Measurements from ENCODE around the gene STARD10. TPM values are rescaled to one million over a fixed set of nuclear protein-coding genes. Genes with fewer than 3 reads are reported as not detected.

Gene STARD10
- 1 to 10 TPM; 4.0 to 4.5 TPM for total RNA-seq

- DNase-seq (peak; percentile 95), ATAC-seq (peak; percentile 98)
- peaks cover 28% of the 10 kb centered on the region for H3K4me1 Mint-ChIP-seq (ENCODE audit: low read depth)
- peak within 1 kb of the TSS; percentile 100 for H3K27ac Mint-ChIP-seq
- H3K4me3 Mint-ChIP-seq: peak within 1 kb of the TSS; percentile 98
- ChIA-PET CTCF (interaction anchor here (0.5 to 5.4 kb wide), 39 partner anchors 9 to 491 kb away, joined by 3 to 202 read pairs (median 5); partner anchors contain the start of genes ATG16L2 and FCHSD2), POLR2A (interaction anchor here (0.6 to 3.5 kb wide), 9 partner anchors 12 to 71 kb away, joined by 3 to 21 read pairs (median 5); no protein-coding TSS in a partner anchor)
- no peaks in the 10 kb centered on the region for H3K9me3 Mint-ChIP-seq (ENCODE audit: insufficient read depth)
- H3K36me3 Mint-ChIP-seq (ENCODE audit: low read depth): no peaks in the 10 kb centered on the region
- H3K27me3 Mint-ChIP-seq (ENCODE audit: low read depth): no peaks in the 10 kb centered on the region
Observed at GRCh38 chr11:72793425-72794367, at the start of gene STARD10. STARD10 (minus strand) TSS chr11:72794047; CDS start chr11:72781181, 12,866 bp downstream.

- POLR2A ChIA-PET: no interaction called here
Observed at GRCh38 chr11:72842653-72843330, 48.9 kb upstream of the STARD10 start.

GRCh38 chr11:72842126-72842525 is 48.3 kb upstream of the STARD10 start:
- Mint-ChIP-seq H3K36me3 (ENCODE audit: low read depth) (peaks cover 45% of the 10 kb centered on the region), H3K27me3 (ENCODE audit: low read depth) (no peaks in the 10 kb centered on the region), H3K9me3 (ENCODE audit: insufficient read depth) (no peaks in the 10 kb centered on the region), H3K27ac (no peak overlapping the region), H3K4me3 (no peak overlapping the region), H3K4me1 (ENCODE audit: low read depth) (peaks cover 10% of the 10 kb centered on the region)
- ATAC-seq (no peak), DNase-seq (no peak)
- CTCF ChIA-PET: interaction anchor here (2.7 kb wide), 1 partner anchor 336 kb away, joined by 10 read pairs; no protein-coding TSS in a partner anchor
- POLR2A ChIA-PET: no interaction called here

More at GRCh38 chr11:72842653-72843330, 48.9 kb upstream of the STARD10 start:
- H3K9me3 Mint-ChIP-seq (ENCODE audit: insufficient read depth): no peaks in the 10 kb centered on the region
- peaks cover 38% of the 10 kb centered on the region for H3K36me3 Mint-ChIP-seq (ENCODE audit: low read depth)
- no peak overlapping the region for H3K27ac Mint-ChIP-seq
- DNase-seq (no peak), ATAC-seq (no peak)
- H3K4me1 Mint-ChIP-seq (ENCODE audit: low read depth): peaks cover 9% of the 10 kb centered on the region
- no peaks in the 10 kb centered on the region for H3K27me3 Mint-ChIP-seq (ENCODE audit: low read depth)
- H3K4me3 Mint-ChIP-seq: no peak overlapping the region
- CTCF ChIA-PET: no interaction called here

- Mint-ChIP-seq H3K27me3 (ENCODE audit: low read depth) (no peaks in the 10 kb centered on the region), H3K36me3 (ENCODE audit: low read depth) (peaks cover 45% of the 10 kb centered on the region), H3K27ac (no peak overlapping the region), H3K4me3 (no peak overlapping the region), H3K4me1 (ENCODE audit: low read depth) (peaks cover 10% of the 10 kb centered on the region), H3K9me3 (ENCODE audit: insufficient read depth) (no peaks in the 10 kb centered on the region)
- no peak for DNase-seq
- POLR2A ChIA-PET: interaction anchor here (0.8 kb wide), 1 partner anchor 9 kb away, joined by 3 read pairs; no protein-coding TSS in a partner anchor
- CTCF ChIA-PET: interaction anchor here (1.2 to 2.7 kb wide), 5 partner anchors 10 to 338 kb away, joined by 3 to 12 read pairs (median 7); no protein-coding TSS in a partner anchor
- ATAC-seq: no peak
Observed at GRCh38 chr11:72841397-72841796, 47.5 kb upstream of the STARD10 start.

GRCh38 chr11:72840780-72841179 is 46.9 kb upstream of the STARD10 start:
- CTCF ChIA-PET: interaction anchor here (0.8 to 2.7 kb wide), 7 partner anchors 9 to 395 kb away, joined by 3 to 12 read pairs (median 3); no protein-coding TSS in a partner anchor
- no peaks in the 10 kb centered on the region for H3K27me3 Mint-ChIP-seq (ENCODE audit: low read depth)
- POLR2A ChIA-PET: interaction anchor here (0.8 kb wide), 1 partner anchor 8 kb away, joined by 3 read pairs; no protein-coding TSS in a partner anchor
- DNase-seq (no peak), ATAC-seq (no peak)
- H3K4me3 Mint-ChIP-seq: no peak overlapping the region
- H3K36me3 Mint-ChIP-seq (ENCODE audit: low read depth): peaks cover 47% of the 10 kb centered on the region
- no peaks in the 10 kb centered on the region for H3K9me3 Mint-ChIP-seq (ENCODE audit: insufficient read depth)
- H3K27ac Mint-ChIP-seq: no peak overlapping the region
- peaks cover 16% of the 10 kb centered on the region for H3K4me1 Mint-ChIP-seq (ENCODE audit: low read depth)

GRCh38 chr11:72838691-72839305 is 45.0 kb upstream of the STARD10 start:
- CTCF ChIA-PET: interaction anchor here (1.6 to 2.0 kb wide), 2 partner anchors 56 to 339 kb away, joined by 3 to 4 read pairs; no protein-coding TSS in a partner anchor
- no peak for ATAC-seq

GRCh38 chr11:72836111-72836510 is 42.3 kb upstream of the STARD10 start:
- Mint-ChIP-seq H3K9me3 (ENCODE audit: insufficient read depth) (no peaks in the 10 kb centered on the region), H3K4me1 (ENCODE audit: low read depth) (peaks cover 35% of the 10 kb centered on the region), H3K27me3 (ENCODE audit: low read depth) (no peaks in the 10 kb centered on the region), H3K36me3 (ENCODE audit: low read depth) (peaks cover 41% of the 10 kb centered on the region), H3K27ac (peak overlapping the region; percentile 23), H3K4me3 (no peak overlapping the region)
- ATAC-seq (no peak), DNase-seq (no peak)
- ChIA-PET CTCF (interaction anchor here (1.0 to 1.8 kb wide), 2 partner anchors 306 to 342 kb away, joined by 3 to 7 read pairs; partner anchors contain the start of gene FCHSD2), POLR2A (no interaction called here)

More at GRCh38 chr11:72838691-72839305, 45.0 kb upstream of the STARD10 start:
- DNase-seq: no peak
- Mint-ChIP-seq H3K9me3 (ENCODE audit: insufficient read depth) (no peaks in the 10 kb centered on the region), H3K4me1 (ENCODE audit: low read depth) (peaks cover 35% of the 10 kb centered on the region), H3K4me3 (no peak overlapping the region), H3K27me3 (ENCODE audit: low read depth) (no peaks in the 10 kb centered on the region), H3K27ac (no peak overlapping the region), H3K36me3 (ENCODE audit: low read depth) (peaks cover 48% of the 10 kb centered on the region)
- POLR2A ChIA-PET: interaction anchor here (1.1 kb wide), 1 partner anchor 298 kb away, joined by 3 read pairs; no protein-coding TSS in a partner anchor

GRCh38 chr11:72834905-72835304 is 41.1 kb upstream of the STARD10 start:
- POLR2A ChIA-PET: interaction anchor here (0.6 to 1.1 kb wide), 2 partner anchors 12 to 19 kb away, joined by 3 read pairs; no protein-coding TSS in a partner anchor
- H3K9me3 Mint-ChIP-seq (ENCODE audit: insufficient read depth): no peaks in the 10 kb centered on the region
- no peaks in the 10 kb centered on the region for H3K27me3 Mint-ChIP-seq (ENCODE audit: low read depth)
- CTCF ChIA-PET: interaction anchor here (1.2 to 1.8 kb wide), 3 partner anchors 19 to 343 kb away, joined by 3 to 7 read pairs (median 7); no protein-coding TSS in a partner anchor
- peak overlapping the region; percentile 82 for H3K27ac Mint-ChIP-seq
- ATAC-seq (no peak), DNase-seq (no peak)
- peaks cover 35% of the 10 kb centered on the region for H3K4me1 Mint-ChIP-seq (ENCODE audit: low read depth)
- H3K36me3 Mint-ChIP-seq (ENCODE audit: low read depth): peaks cover 48% of the 10 kb centered on the region
- no peak overlapping the region for H3K4me3 Mint-ChIP-seq

- ChIA-PET POLR2A (interaction anchor here (1.1 kb wide), 1 partner anchor 18 kb away, joined by 3 read pairs; no protein-coding TSS in a partner anchor), CTCF (interaction anchor here (1.2 to 3.7 kb wide), 4 partner anchors 18 to 344 kb away, joined by 3 to 54 read pairs (median 10); no protein-coding TSS in a partner anchor)
- H3K9me3 Mint-ChIP-seq (ENCODE audit: insufficient read depth): no peaks in the 10 kb centered on the region
- peaks cover 35% of the 10 kb centered on the region for H3K4me1 Mint-ChIP-seq (ENCODE audit: low read depth)
- ATAC-seq: no peak
- H3K4me3 Mint-ChIP-seq: no peak overlapping the region
- no peaks in the 10 kb centered on the region for H3K27me3 Mint-ChIP-seq (ENCODE audit: low read depth)
- no peak for DNase-seq
- H3K36me3 Mint-ChIP-seq (ENCODE audit: low read depth): peaks cover 50% of the 10 kb centered on the region
- H3K27ac Mint-ChIP-seq: peak overlapping the region; percentile 82
Observed at GRCh38 chr11:72833811-72834493, 40.1 kb upstream of the STARD10 start.

GRCh38 chr11:72833083-72833733 is 39.4 kb upstream of the STARD10 start:
- H3K27ac Mint-ChIP-seq: peak overlapping the region; percentile 23
- H3K27me3 Mint-ChIP-seq (ENCODE audit: low read depth): no peaks in the 10 kb centered on the region
- ChIA-PET POLR2A (no interaction called here), CTCF (interaction anchor here (3.6 to 3.7 kb wide), 2 partner anchors 108 to 345 kb away, joined by 14 to 54 read pairs; no protein-coding TSS in a partner anchor)
- DNase-seq (no peak), ATAC-seq (no peak)
- no peak overlapping the region for H3K4me3 Mint-ChIP-seq
- H3K4me1 Mint-ChIP-seq (ENCODE audit: low read depth): peaks cover 33% of the 10 kb centered on the region
- H3K36me3 Mint-ChIP-seq (ENCODE audit: low read depth): peaks cover 52% of the 10 kb centered on the region
- no peaks in the 10 kb centered on the region for H3K9me3 Mint-ChIP-seq (ENCODE audit: insufficient read depth)

Data from activated CD8-positive, alpha-beta T cell treated with anti-CD3 and anti-CD28 coated beads, Interleukin-2, amount 10 ng/mL, durations not matched to agents 7 days and 5 days (primary cell).